Ishikawa (cell line): ENCODE results near the gene NDFIP1.

Source experiments
- CEBPB ChIP-seq: IDR thresholded peaks from 2 replicates; pipeline ENCODE4 v1.6.1; 2012
- CREB1 ChIP-seq: IDR thresholded peaks from 2 replicates; pipeline ENCODE4 v1.6.1; 2012; ENCODE audit warnings: low read depth
- EGR1 ChIP-seq: IDR thresholded peaks from 2 replicates; pipeline ENCODE4 v1.6.1; 2012
- EP300 ChIP-seq: IDR thresholded peaks from 2 replicates; pipeline ENCODE4 v1.6.1; 2012; ENCODE audit warnings: borderline replicate concordance
- FOXM1 ChIP-seq: IDR thresholded peaks from 2 replicates; pipeline ENCODE4 v1.6.1; 2012; ENCODE audit warnings: low read depth, borderline replicate concordance
- MAX ChIP-seq: IDR thresholded peaks from 2 replicates; pipeline ENCODE4 v1.6.1; 2012
- NFIC ChIP-seq: IDR thresholded peaks from 2 replicates; pipeline ENCODE4 v1.6.1; 2012
- RAD21 ChIP-seq: IDR thresholded peaks from 2 replicates; pipeline ENCODE4 v1.6.1; 2012; ENCODE audit warnings: low read depth
- REST ChIP-seq: IDR thresholded peaks from 2 replicates; pipeline ENCODE4 v1.6.1; 2012; ENCODE audit warnings: low read depth, mild to moderate bottlenecking
- TAF1 ChIP-seq: IDR thresholded peaks from 2 replicates; pipeline ENCODE4 v1.6.1; 2012; ENCODE audit warnings: low read depth, mild to moderate bottlenecking
- TCF12 ChIP-seq: IDR thresholded peaks from 2 replicates; pipeline ENCODE4 v1.6.1; 2012; ENCODE audit warnings: low read depth
- TEAD4 ChIP-seq: IDR thresholded peaks from 2 replicates; pipeline ENCODE4 v1.6.1; 2012
- USF1 ChIP-seq: IDR thresholded peaks from 2 replicates; pipeline ENCODE4 v1.6.1; 2012
- YY1 ChIP-seq: IDR thresholded peaks from 2 replicates; pipeline ENCODE4 v1.6.1; 2012; ENCODE audit warnings: low read depth
- ZBTB7A ChIP-seq: IDR thresholded peaks from 2 replicates; pipeline ENCODE4 v1.6.1; 2012; ENCODE audit warnings: low read depth

NDFIP1 gene

GRCh38 chr5:142108432-142109330, at the start of gene NDFIP1:
Gene NDFIP1 (plus strand): TSS chr5:142108779. CDS start chr5:142108975, 196 bp downstream.
- TF ChIP-seq CEBPB, result no peak
- peak; percentile 73 for TF ChIP-seq MAX
- no peak for TF ChIP-seq CREB1
- no peak for TF ChIP-seq REST
- 0 out of 2 replicates have a peak, but pooled peaks have one; percentile 42 for TF ChIP-seq ZBTB7A
- peak; percentile 27; the same call in 1 of the 2 replicates for TF ChIP-seq TCF12
- peak; percentile 30; the same call in 1 of the 2 replicates for TF ChIP-seq EGR1
- no peak for TF ChIP-seq TEAD4
- no peak for TF ChIP-seq USF1
- peak; percentile 54 for TF ChIP-seq TAF1
- TF ChIP-seq YY1, result peak; percentile 79

GRCh38 chr5:142059304-142059940, 49.2 kb upstream of the NDFIP1 start:
- TF ChIP-seq USF1, result no peak
- TF ChIP-seq TCF12, result no peak
- TF ChIP-seq MAX, result no peak
- TF ChIP-seq EGR1, result no peak
- no peak for TF ChIP-seq TEAD4
- no peak for TF ChIP-seq YY1
- TF ChIP-seq FOXM1, result no peak
- TF ChIP-seq CEBPB, result no peak
- no peak for TF ChIP-seq TAF1
- TF ChIP-seq CREB1, result no peak
- TF ChIP-seq ZBTB7A, result no peak
- TF ChIP-seq REST, result no peak
- TF ChIP-seq RAD21, result no peak
- no peak for TF ChIP-seq NFIC
- no peak for TF ChIP-seq EP300

GRCh38 chr5:142063376-142063775, 45.2 kb upstream of the NDFIP1 start:
- TF ChIP-seq RAD21 (no peak), USF1 (no peak), TCF12 (no peak), YY1 (no peak), EP300 (no peak), CREB1 (no peak), REST (no peak), ZBTB7A (no peak), TEAD4 (no peak), NFIC (no peak), MAX (no peak)
